PC-3 (cell line): ENCODE data around the gene OR51I1. TPM values are rescaled to one million over a fixed set of nuclear protein-coding genes. Genes with fewer than 3 reads are reported as not detected.

Experiments used
- ATAC-seq: fragments of 200-7000 bp; cut with Tn5 transposase; 2 replicates; pipeline ENCODE4 v1.9.1; 2020; ENCODE audit warnings: mild to moderate bottlenecking, moderate library complexity
- BruUV-seq: library from RNA; stranded (reverse); fragments of 400-500 nt; replicated peaks from 2 replicates; lab custom pipeline; 2021; lab: Mats Ljungman, UMichigan
- CTCF ChIA-PET: fragments of 300-600 bp; sonication (Branson Sonifier 250); formaldehyde crosslinking; loops from one replicate; lab custom pipeline; 2022; ENCODE audit warnings: antibody characterized with exemption; lab: Charles Lee
- POLR2A ChIA-PET: fragments of 300-600 bp; sonication (Branson Sonifier 250); formaldehyde crosslinking; loops from one replicate; lab custom pipeline; 2022; ENCODE audit warnings: antibody characterized with exemption; ENCODE audit not compliant: unreplicated experiment; lab: Charles Lee
- DNase-seq: peaks from one replicate; pipeline ENCODE4 v3.0.0-alpha.2; 2015
- H2AFZ ChIP-seq: fragments of 300-600 bp; sonication (generic); 2 replicates; pipeline ENCODE4 v1.6.0; 2016; ENCODE audit warnings: antibody characterized with exemption, low read length
- H3F3A ChIP-seq: fragments of 300-600 bp; sonication (generic); one replicate; pipeline ENCODE4 v1.6.0; 2017; ENCODE audit warnings: antibody characterized with exemption, low read length, control low read depth, mild to moderate bottlenecking; ENCODE audit not compliant: unreplicated experiment
- H3K27ac ChIP-seq: fragments of 300-600 bp; sonication (generic); 2 replicates; pipeline ENCODE4 v1.5.1; 2016; ENCODE audit warnings: mild to moderate bottlenecking, low read length
- H3K27me3 ChIP-seq: fragments of 300-600 bp; sonication (generic); 2 replicates; pipeline ENCODE4 v1.6.1; 2016; ENCODE audit warnings: low read length, mixed read lengths
- H3K36me3 ChIP-seq: fragments of 300-600 bp; sonication (generic); 2 replicates; pipeline ENCODE4 v1.6.1; 2016; ENCODE audit warnings: low read depth, mixed run types, low read length, mixed read lengths
- H3K4me1 ChIP-seq: fragments of 300-600 bp; sonication (generic); 2 replicates; pipeline ENCODE4 v1.5.1; 2016; ENCODE audit warnings: low read length; ENCODE audit not compliant: insufficient read depth
- H3K4me2 ChIP-seq: fragments of 300-600 bp; sonication (generic); 2 replicates; pipeline ENCODE4 v1.6.0; 2016; ENCODE audit warnings: low read length
- H3K4me3 ChIP-seq: fragments of 300-600 bp; sonication (generic); 2 replicates; pipeline ENCODE4 v1.5.1; 2016; ENCODE audit warnings: mild to moderate bottlenecking, low read length, mixed read lengths
- H3K79me2 ChIP-seq: fragments of 300-600 bp; sonication (generic); 2 replicates; pipeline ENCODE4 v1.6.1; 2017; ENCODE audit warnings: low read length, mixed read lengths
- H3K9ac ChIP-seq: fragments of 300-600 bp; sonication (generic); 2 replicates; pipeline ENCODE4 v1.6.0; 2016; ENCODE audit warnings: mild to moderate bottlenecking, low read length
- H3K9me2 ChIP-seq: fragments of 300-600 bp; sonication (generic); replicated peaks from 2 replicates; pipeline ENCODE4 v1.6.1; 2016; ENCODE audit warnings: mixed run types, low read length, mixed read lengths
- H3K9me3 ChIP-seq: fragments of 300-600 bp; sonication (generic); 2 replicates; pipeline ENCODE4 v1.6.1; 2016; ENCODE audit warnings: low read length, mixed read lengths
- H4K20me1 ChIP-seq: fragments of 300-600 bp; sonication (generic); 2 replicates; pipeline ENCODE4 v1.6.1; 2016; ENCODE audit warnings: low read length, mixed read lengths
- EZH2 ChIP-seq: fragments of 300-600 bp; sonication (generic); IDR thresholded peaks from one replicate; pipeline ENCODE4 v1.6.1; 2017; ENCODE audit warnings: antibody characterized with exemption, mild to moderate bottlenecking, low read length; ENCODE audit not compliant: unreplicated experiment
- EZH2phosphoT487 ChIP-seq: fragments of 300-600 bp; sonication (generic); IDR thresholded peaks from 2 replicates; pipeline ENCODE4 v1.6.1; 2018; ENCODE audit warnings: mild to moderate bottlenecking, antibody characterized with exemption, low read length, borderline replicate concordance
- intact Hi-C: fragments of 100-400 bp; cut with micrococcal nuclease; formaldehyde crosslinking; loops from 2 replicates; pipeline ENCODE4 v1.9.0; 2023
- total RNA-seq: library from RNA; depleted of rRNA; stranded (reverse); fragments of >200 nt; gene quantifications from 2 replicates; pipeline ENCODE4 v1.2.3, GENCODE V29; 2014
- TF ChIP-seq, protein P1 (sequence below): fragments of 300-600 bp; sonication (generic); conservative IDR thresholded peaks from 2 replicates; pipeline ENCODE4 v1.5.1; 2017; ENCODE audit warnings: antibody characterized with exemption, low read depth, mild to moderate bottlenecking, low read length

The OR51I1 gene
- total RNA-seq, 1 experiment from 2014 or later = not detected

DNA sequence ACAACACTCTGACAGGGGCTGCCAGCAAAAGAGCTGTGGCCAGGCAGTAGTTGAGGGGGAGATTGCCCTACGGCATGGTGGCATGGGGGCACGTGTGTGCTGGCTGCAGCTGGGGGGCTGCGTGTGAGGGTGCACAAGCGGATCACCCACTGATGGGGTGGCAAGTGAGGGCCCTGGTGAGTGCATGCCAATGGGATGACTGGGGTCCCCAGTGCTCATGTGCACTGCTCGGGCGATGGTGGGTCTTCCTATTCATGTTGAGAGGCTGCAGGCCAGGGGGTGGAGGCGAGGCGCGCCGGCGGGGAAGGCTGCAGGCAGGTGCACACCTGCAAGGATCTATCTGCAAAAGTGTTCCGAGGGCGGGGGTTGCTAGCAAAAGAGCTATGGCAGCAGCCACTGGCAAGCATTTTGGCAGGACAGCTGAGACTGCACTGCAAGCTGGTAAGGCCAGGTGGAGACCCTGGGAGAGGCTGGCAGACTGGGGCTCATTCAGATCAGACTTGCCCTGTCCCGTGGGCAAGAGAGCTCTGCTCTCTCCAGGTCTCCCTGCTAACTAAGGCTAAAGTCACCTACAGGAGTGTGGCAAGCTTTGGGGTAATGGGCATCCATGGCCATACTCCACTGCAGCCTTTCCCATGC is 19.8 kb upstream of the OR51I1 start:
- POLR2A ChIA-PET = no interaction called here
- H4K20me1 ChIP-seq = no peaks in the 10 kb centered on the region
- no peak overlapping the region for H3K27ac ChIP-seq
- H3K4me1 ChIP-seq = no peaks in the 10 kb centered on the region
- H3K4me3 ChIP-seq = no peak overlapping the region
- no peaks in the 10 kb centered on the region for H3K36me3 ChIP-seq
- H3K9me2 ChIP-seq = no peaks in the 10 kb centered on the region
- DNase-seq (no peak), ATAC-seq (no peak)
- no peaks in the 10 kb centered on the region for H3K27me3 ChIP-seq
- H3F3A ChIP-seq = no peaks in the 10 kb centered on the region
- CTCF ChIA-PET = no interaction called here
- TF ChIP-seq, protein P1, sequence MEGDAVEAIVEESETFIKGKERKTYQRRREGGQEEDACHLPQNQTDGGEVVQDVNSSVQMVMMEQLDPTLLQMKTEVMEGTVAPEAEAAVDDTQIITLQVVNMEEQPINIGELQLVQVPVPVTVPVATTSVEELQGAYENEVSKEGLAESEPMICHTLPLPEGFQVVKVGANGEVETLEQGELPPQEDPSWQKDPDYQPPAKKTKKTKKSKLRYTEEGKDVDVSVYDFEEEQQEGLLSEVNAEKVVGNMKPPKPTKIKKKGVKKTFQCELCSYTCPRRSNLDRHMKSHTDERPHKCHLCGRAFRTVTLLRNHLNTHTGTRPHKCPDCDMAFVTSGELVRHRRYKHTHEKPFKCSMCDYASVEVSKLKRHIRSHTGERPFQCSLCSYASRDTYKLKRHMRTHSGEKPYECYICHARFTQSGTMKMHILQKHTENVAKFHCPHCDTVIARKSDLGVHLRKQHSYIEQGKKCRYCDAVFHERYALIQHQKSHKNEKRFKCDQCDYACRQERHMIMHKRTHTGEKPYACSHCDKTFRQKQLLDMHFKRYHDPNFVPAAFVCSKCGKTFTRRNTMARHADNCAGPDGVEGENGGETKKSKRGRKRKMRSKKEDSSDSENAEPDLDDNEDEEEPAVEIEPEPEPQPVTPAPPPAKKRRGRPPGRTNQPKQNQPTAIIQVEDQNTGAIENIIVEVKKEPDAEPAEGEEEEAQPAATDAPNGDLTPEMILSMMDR = no peak
- TF ChIP-seq EZH2 = no peak
- TF ChIP-seq EZH2phosphoT487 = no peak
- H3K9ac ChIP-seq = no peak overlapping the region
- no TSS peak for BruUV-seq
- no peak overlapping the region for H3K4me2 ChIP-seq
- H3K9me3 ChIP-seq = no peaks in the 10 kb centered on the region
- intact Hi-C loops = no loop called here
- no peak overlapping the region for H2AFZ ChIP-seq
- H3K79me2 ChIP-seq = no peaks in the 10 kb centered on the region

DNA sequence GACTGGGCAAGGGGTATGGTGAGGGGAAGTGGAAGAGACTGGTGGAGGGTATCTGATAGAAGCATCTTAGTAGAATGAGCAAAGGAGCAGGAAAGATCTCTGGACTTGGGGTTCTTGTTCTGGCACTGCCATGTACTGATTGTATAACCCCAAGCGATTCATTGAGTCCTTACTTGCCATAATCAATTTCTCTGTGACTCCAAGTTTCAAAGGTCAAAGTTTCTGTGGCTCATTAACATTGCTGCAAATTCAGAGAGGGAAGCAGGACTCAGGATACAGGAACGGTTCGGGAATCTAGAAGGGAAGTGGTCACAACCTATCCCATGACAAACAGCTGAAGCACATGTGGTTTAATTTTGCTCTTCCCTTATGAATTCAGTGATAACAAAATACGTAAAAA is 8.1 kb upstream of the OR51I1 start:
- H3K9ac ChIP-seq = no peak overlapping the region
- ATAC-seq (no peak), DNase-seq (no peak)
- no peak overlapping the region for H3K27ac ChIP-seq
- H3K9me2 ChIP-seq = no peaks in the 10 kb centered on the region
- H2AFZ ChIP-seq = no peak overlapping the region
- no peak overlapping the region for H3K4me3 ChIP-seq
- H3F3A ChIP-seq = no peaks in the 10 kb centered on the region
- peaks cover 34% of the 10 kb centered on the region for H3K27me3 ChIP-seq
- CTCF ChIA-PET = no interaction called here
- POLR2A ChIA-PET = no interaction called here
- no peaks in the 10 kb centered on the region for H4K20me1 ChIP-seq
- no peaks in the 10 kb centered on the region for H3K79me2 ChIP-seq
- H3K36me3 ChIP-seq = no peaks in the 10 kb centered on the region
- TF ChIP-seq, protein P1 = no peak
- no peak for TF ChIP-seq EZH2
- no peak for TF ChIP-seq EZH2phosphoT487
- H3K4me1 ChIP-seq = no peaks in the 10 kb centered on the region
- H3K4me2 ChIP-seq = no peak overlapping the region
- intact Hi-C loops = no loop called here
- no TSS peak for BruUV-seq
- no peaks in the 10 kb centered on the region for H3K9me3 ChIP-seq

DNA sequence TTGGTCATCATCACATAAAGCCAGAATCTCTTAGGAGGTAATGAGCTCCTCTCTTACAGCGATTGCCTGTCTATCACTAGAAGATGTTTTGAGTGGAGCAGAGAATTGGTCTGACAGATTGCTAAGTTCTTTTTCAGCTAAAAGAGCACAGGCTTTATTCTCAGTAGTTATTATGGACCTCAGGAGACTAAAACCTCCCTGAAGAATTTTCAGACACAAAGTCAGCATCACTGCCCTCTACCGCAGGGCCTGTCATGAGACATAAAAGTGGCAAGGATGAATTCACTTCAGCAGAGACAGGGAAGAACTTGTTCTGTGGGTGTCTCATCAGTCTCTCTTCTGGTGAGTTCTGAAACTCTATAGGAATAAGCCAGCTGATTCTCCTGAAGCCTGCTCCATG is 7.7 kb upstream of the OR51I1 start, which contains the start of gene OR51I2:
OR51I2 (plus strand) TSS at position 301 of the 400 bp plus-strand sequence. CDS start 4,166 bp downstream, outside the sequence.
- Histone ChIP-seq H3K4me3 (no peak within 1 kb of the TSS), H4K20me1 (no peaks in the 10 kb centered on the region), H3K4me1 (no peaks in the 10 kb centered on the region), H3K27me3 (peaks cover 31% of the 10 kb centered on the region), H3K79me2 (no peaks in the 10 kb centered on the region), H3K9me2 (no peaks in the 10 kb centered on the region), H3F3A (no peaks in the 10 kb centered on the region), H3K9ac (no peak within 1 kb of the TSS), H3K9me3 (no peaks in the 10 kb centered on the region), H3K27ac (no peak within 1 kb of the TSS), H2AFZ (no peak within 1 kb of the TSS), H3K4me2 (no peak within 1 kb of the TSS), H3K36me3 (no peaks in the 10 kb centered on the region)
- no peak for TF ChIP-seq EZH2
- TF ChIP-seq, protein P1 = no peak
- TF ChIP-seq EZH2phosphoT487 = no peak
- intact Hi-C loops = no loop called here
- ChIA-PET POLR2A (interaction anchor here (0.6 kb wide), 1 partner anchor 323 kb away, joined by 4 read pairs; no protein-coding TSS in a partner anchor), CTCF (no interaction called here)
- no TSS peak for BruUV-seq
- no peak for DNase-seq
- ATAC-seq = no peak
